ENCODE measurements around the gene MBTD1. TPM values are rescaled to one million over a fixed set of nuclear protein-coding genes. Genes with fewer than 3 reads are reported as not detected.

MBTD1 gene
- total and polyA plus RNA-seq, 10 of the 15 experiments (the other 5 are each of a cell fraction or from before 2014, with no cell fraction given) = 1.3 to 16.7 (median 9.5) TPM

DNA sequence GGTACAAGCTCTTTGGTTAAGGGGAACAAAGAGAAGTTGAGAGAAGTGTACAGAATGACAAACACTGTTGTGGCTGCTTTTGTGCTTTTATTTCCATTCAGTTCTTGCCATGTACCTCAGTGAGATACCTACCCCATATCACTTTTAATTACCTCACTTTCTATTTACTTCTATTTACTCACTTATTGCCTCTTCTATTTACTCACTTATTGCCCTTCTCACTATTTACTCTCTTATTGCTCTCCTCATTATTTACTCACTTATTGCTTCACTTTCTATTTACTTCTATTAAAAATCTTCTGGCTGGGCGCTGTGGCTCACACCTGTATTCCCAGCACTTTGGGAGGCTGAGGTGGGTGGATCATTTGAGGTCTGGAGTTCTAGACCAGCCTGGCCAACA is 41.9 kb downstream of the MBTD1 start (continued):
- TF ChIP-seq, protein P1, sequence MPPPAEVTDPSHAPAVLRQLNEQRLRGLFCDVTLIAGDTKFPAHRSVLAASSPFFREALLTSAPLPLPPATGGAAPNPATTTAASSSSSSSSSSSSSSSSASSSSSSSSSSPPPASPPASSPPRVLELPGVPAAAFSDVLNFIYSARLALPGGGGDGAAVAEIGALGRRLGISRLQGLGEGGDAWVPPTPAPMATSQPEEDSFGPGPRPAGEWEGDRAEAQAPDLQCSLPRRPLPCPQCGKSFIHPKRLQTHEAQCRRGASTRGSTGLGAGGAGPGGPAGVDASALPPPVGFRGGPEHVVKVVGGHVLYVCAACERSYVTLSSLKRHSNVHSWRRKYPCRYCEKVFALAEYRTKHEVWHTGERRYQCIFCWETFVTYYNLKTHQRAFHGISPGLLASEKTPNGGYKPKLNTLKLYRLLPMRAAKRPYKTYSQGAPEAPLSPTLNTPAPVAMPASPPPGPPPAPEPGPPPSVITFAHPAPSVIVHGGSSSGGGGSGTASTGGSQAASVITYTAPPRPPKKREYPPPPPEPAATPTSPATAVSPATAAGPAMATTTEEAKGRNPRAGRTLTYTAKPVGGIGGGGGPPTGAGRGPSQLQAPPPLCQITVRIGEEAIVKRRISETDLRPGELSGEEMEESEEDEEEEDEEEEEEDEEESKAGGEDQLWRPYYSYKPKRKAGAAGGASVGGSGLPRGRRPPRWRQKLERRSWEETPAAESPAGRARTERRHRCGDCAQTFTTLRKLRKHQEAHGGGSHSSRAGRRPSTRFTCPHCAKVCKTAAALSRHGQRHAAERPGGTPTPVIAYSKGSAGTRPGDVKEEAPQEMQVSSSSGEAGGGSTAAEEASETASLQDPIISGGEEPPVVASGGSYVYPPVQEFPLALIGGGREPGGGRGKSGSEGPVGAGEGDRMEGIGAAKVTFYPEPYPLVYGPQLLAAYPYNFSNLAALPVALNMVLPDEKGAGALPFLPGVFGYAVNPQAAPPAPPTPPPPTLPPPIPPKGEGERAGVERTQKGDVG (CRISPR knock-in tag; IDR thresholded peaks at IDR 0.05) = no peak
- TF ChIP-seq ESRRA (IDR thresholded peaks at IDR 0.05; ENCODE audit: low read length) (no peak), POU2F2 (IDR thresholded peaks at IDR 0.05; ENCODE audit: borderline replicate concordance, low read depth, low read length) (no peak), BCL3 (IDR thresholded peaks at IDR 0.05; ENCODE audit: borderline replicate concordance, insufficient read depth, low read depth, low read length, poor library complexity, severe bottlenecking) (no peak), CREM (IDR thresholded peaks at IDR 0.05; ENCODE audit: low read depth) (no peak), NR2F1 (conservative IDR thresholded peaks at IDR 0.05) (no peak), RUNX3 (IDR thresholded peaks at IDR 0.05; ENCODE audit: low read length) (no peak), NBN (IDR thresholded peaks at IDR 0.05) (no peak), CHD1 (IDR thresholded peaks at IDR 0.05; ENCODE audit: low read depth, low read length) (no peak), SUZ12 (IDR thresholded peaks at IDR 0.05; ENCODE audit: unreplicated experiment) (no peak)
- TF ChIP-seq, protein P2, sequence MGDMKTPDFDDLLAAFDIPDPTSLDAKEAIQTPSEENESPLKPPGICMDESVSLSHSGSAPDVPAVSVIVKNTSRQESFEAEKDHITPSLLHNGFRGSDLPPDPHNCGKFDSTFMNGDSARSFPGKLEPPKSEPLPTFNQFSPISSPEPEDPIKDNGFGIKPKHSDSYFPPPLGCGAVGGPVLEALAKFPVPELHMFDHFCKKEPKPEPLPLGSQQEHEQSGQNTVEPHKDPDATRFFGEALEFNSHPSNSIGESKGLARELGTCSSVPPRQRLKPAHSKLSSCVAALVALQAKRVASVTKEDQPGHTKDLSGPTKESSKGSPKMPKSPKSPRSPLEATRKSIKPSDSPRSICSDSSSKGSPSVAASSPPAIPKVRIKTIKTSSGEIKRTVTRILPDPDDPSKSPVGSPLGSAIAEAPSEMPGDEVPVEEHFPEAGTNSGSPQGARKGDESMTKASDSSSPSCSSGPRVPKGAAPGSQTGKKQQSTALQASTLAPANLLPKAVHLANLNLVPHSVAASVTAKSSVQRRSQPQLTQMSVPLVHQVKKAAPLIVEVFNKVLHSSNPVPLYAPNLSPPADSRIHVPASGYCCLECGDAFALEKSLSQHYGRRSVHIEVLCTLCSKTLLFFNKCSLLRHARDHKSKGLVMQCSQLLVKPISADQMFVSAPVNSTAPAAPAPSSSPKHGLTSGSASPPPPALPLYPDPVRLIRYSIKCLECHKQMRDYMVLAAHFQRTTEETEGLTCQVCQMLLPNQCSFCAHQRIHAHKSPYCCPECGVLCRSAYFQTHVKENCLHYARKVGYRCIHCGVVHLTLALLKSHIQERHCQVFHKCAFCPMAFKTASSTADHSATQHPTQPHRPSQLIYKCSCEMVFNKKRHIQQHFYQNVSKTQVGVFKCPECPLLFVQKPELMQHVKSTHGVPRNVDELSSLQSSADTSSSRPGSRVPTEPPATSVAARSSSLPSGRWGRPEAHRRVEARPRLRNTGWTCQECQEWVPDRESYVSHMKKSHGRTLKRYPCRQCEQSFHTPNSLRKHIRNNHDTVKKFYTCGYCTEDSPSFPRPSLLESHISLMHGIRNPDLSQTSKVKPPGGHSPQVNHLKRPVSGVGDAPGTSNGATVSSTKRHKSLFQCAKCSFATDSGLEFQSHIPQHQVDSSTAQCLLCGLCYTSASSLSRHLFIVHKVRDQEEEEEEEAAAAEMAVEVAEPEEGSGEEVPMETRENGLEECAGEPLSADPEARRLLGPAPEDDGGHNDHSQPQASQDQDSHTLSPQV (IDR thresholded peaks at IDR 0.05) = no peak

Data from GM12878 (cell line).